K562 (cell line): ENCODE results near the gene CPSF4. TPM values are rescaled to one million over a fixed set of nuclear protein-coding genes. Genes with fewer than 3 reads are reported as not detected.

Experiments
- ATAC-seq: fragments of 200-7000 bp; cut with Tn5 transposase; 3 replicates; pipeline ENCODE4 v1.9.1; 2020; ENCODE audit warnings: moderate library complexity
- BruUV-seq: library from RNA; stranded (reverse); fragments of 400-500 nt; replicated peaks from 2 replicates; lab custom pipeline; 2021; lab: Mats Ljungman, UMichigan
- CTCF ChIA-PET: fragments of 300-600 bp; formaldehyde crosslinking; extraction: SDS; loops from one replicate; lab custom pipeline; 2021; ENCODE audit warnings: low intra/inter-chr PET ratio; lab: Yijun Ruan, JAX
- POLR2A ChIA-PET: fragments of 300-600, 350-650 bp; sonication (Branson Sonifier 250); formaldehyde crosslinking; extraction: SDS; loops from one replicate; lab custom pipeline; 2021; ENCODE audit warnings: antibody characterized with exemption, inconsistent platforms; lab: Yijun Ruan, JAX
- DNase-seq, 4 experiments: peaks; one replicate each; pipeline versions ENCODE4 v3.0.0 to v3.0.0-alpha.2; 2011 to 2018; ENCODE audit warnings: low spot score in 3 of 4, mixed read lengths in 3 of 4; ENCODE audit errors: extremely low read depth in 1 of 4
- FAIRE-seq: peaks from 2 replicates; lab custom pipeline; 2011; peaks lifted over from hg19 to GRCh38; lab: Jason Lieb, UNC
- H2AFZ ChIP-seq: 2 replicates; pipeline ENCODE4 v1.6.0; 2011; ENCODE audit warnings: low read depth, low read length, control low read depth, inconsistent platforms
- H3K27ac ChIP-seq: fragments of 200-600 bp; 3 replicates; pipeline ENCODE4 v1.8.0; 2011; ENCODE audit warnings: low read depth, mild to moderate bottlenecking, control low read depth, inconsistent platforms, low read length, moderate library complexity, mixed read lengths; ENCODE audit errors: extremely low read depth
- H3K27me3 ChIP-seq, 2 experiments: fragments of 300-600 bp in 1 of 2; 2 replicates in 1 of 2; 3 replicates in 1 of 2; pipeline versions ENCODE4 v1.6.0 to v1.8.0; 2011; ENCODE audit warnings: inconsistent platforms in 2 of 2, low read length in 2 of 2, mild to moderate bottlenecking in 1 of 2, mixed read lengths in 1 of 2, moderate library complexity in 1 of 2; ENCODE audit not compliant: control insufficient read depth in 2 of 2, insufficient read depth in 2 of 2
- H3K36me3 ChIP-seq: fragments of 300-600 bp; 3 replicates; pipeline ENCODE4 v1.8.0; 2011; ENCODE audit warnings: mild to moderate bottlenecking, low read length, inconsistent platforms; ENCODE audit not compliant: control insufficient read depth, insufficient read depth
- H3K4me1 ChIP-seq, 2 experiments: fragments of 200-600 bp in 1 of 2; replicated peaks in 1 of 2; 2 replicates in 1 of 2; 3 replicates in 1 of 2; pipeline versions ENCODE4 v1.5.1 to v1.8.0; 2011; ENCODE audit warnings: inconsistent platforms in 2 of 2, low read length in 2 of 2, mild to moderate bottlenecking in 1 of 2, mixed read lengths in 1 of 2, moderate library complexity in 1 of 2; ENCODE audit not compliant: control insufficient read depth in 2 of 2, insufficient read depth in 2 of 2
- H3K4me2 ChIP-seq: 2 replicates; pipeline ENCODE4 v1.6.1; 2011; ENCODE audit warnings: low read length, control low read depth, inconsistent platforms, mixed read lengths; ENCODE audit not compliant: insufficient read depth
- H3K4me3 ChIP-seq: fragments of 200-600 bp; sonication (generic), shearing (Covaris generic); 2 replicates; pipeline ENCODE4 v1.5.1; 2016; ENCODE audit warnings: control low read depth, inconsistent platforms
- H3K79me2 ChIP-seq: fragments of 200-600 bp; 3 replicates; pipeline ENCODE4 v1.8.0; 2011; ENCODE audit warnings: low read length, inconsistent platforms; ENCODE audit not compliant: control insufficient read depth, insufficient read depth
- H3K9ac ChIP-seq, 2 experiments: 2 replicates each; pipeline versions ENCODE4 v1.6.0 to v1.6.1; 2011; ENCODE audit warnings: low read depth in 2 of 2, low read length in 2 of 2, control low read depth in 1 of 2, inconsistent platforms in 1 of 2, mild to moderate bottlenecking in 1 of 2, mixed read lengths in 1 of 2; ENCODE audit not compliant: insufficient read depth in 1 of 2
- H3K9me1 ChIP-seq: one replicate; pipeline ENCODE4 v1.6.0; 2011; ENCODE audit warnings: inconsistent platforms, mild to moderate bottlenecking, low read length, moderate library complexity; ENCODE audit not compliant: control insufficient read depth, insufficient read depth
- H3K9me3 ChIP-seq: replicated peaks from 2 replicates; pipeline ENCODE4 v1.5.1; 2011; ENCODE audit warnings: low read depth, low read length, inconsistent platforms; ENCODE audit not compliant: control insufficient read depth, insufficient read depth
- H4K20me1 ChIP-seq: replicated peaks from 2 replicates; pipeline ENCODE4 v1.6.1; 2011; ENCODE audit warnings: low read length, inconsistent platforms, mixed read lengths; ENCODE audit not compliant: control insufficient read depth, insufficient read depth
- ATF4 ChIP-seq: fragments of 450-650 bp; formaldehyde crosslinking; IDR thresholded peaks from 2 replicates; pipeline ENCODE4 v1.4.0; 2022; ENCODE audit warnings: mild to moderate bottlenecking, moderate library complexity
- CEBPZ ChIP-seq: fragments of 150-350 bp; IDR thresholded peaks from 2 replicates; pipeline ENCODE4 v1.6.1; 2014; ENCODE audit warnings: low read depth, mild to moderate bottlenecking, low read length, borderline replicate concordance
- GATA2 ChIP-seq: sonication (generic); formaldehyde crosslinking; IDR thresholded peaks from 2 replicates; pipeline ENCODE4 v1.4.0; 2020; ENCODE audit warnings: mild to moderate bottlenecking, missing genetic modification reagents
- HDGF ChIP-seq: fragments of 450-650 bp; IDR thresholded peaks from 2 replicates; pipeline ENCODE4 v1.6.1; 2016
- NFYB ChIP-seq: IDR thresholded peaks from 2 replicates; pipeline ENCODE4 v1.6.1; 2011; ENCODE audit warnings: mild to moderate bottlenecking, moderate library complexity; ENCODE audit not compliant: insufficient read length; ENCODE audit errors: extremely low read depth
- NR4A1 ChIP-seq, 2 experiments: fragments of 250-450 bp in 1 of 2; fragments of 450-650 bp in 1 of 2; sonication (Bioruptor Pico) in 1 of 2; IDR thresholded peaks; 2 replicates each; pipeline versions ENCODE4 v1.4.0 to v1.6.1; 2016 to 2020; ENCODE audit warnings: mild to moderate bottlenecking in 2 of 2, missing compliant biosample characterization in 1 of 2, missing genetic modification characterization in 1 of 2, moderate library complexity in 1 of 2
- RAD21 ChIP-seq, 2 experiments: fragments of 250-450 bp in 1 of 2; fragments of 450-650 bp in 1 of 2; sonication (Bioruptor Pico) in 1 of 2; formaldehyde crosslinking in 1 of 2; IDR thresholded peaks in 1 of 2; conservative IDR thresholded peaks in 1 of 2; 2 replicates each; pipeline versions ENCODE4 v1.4.0 to v1.8.0; 2020 to 2022; ENCODE audit warnings: mild to moderate bottlenecking in 2 of 2, moderate library complexity in 1 of 2
- SFPQ ChIP-seq: fragments of 200-400 bp; formaldehyde crosslinking; IDR thresholded peaks from 2 replicates; pipeline ENCODE4 v1.6.1; 2017; ENCODE audit warnings: mild to moderate bottlenecking, low read depth, low read length, moderate library complexity
- TRIM24 ChIP-seq, 2 experiments: fragments of 450-650 bp; IDR thresholded peaks; 2 replicates each; pipeline ENCODE4 v1.6.1; 2016
- U2AF1 ChIP-seq: fragments of 200-400 bp; formaldehyde crosslinking; optimal IDR thresholded peaks from 2 replicates; pipeline ENCODE3; 2017; ENCODE audit warnings: mild to moderate bottlenecking, low read depth, low read length, moderate library complexity
- XRCC5 ChIP-seq: fragments of 200-400 bp; formaldehyde crosslinking; IDR thresholded peaks from 2 replicates; pipeline ENCODE4 v1.6.1; 2017; ENCODE audit warnings: low read depth, mild to moderate bottlenecking, low read length
- ZNF121 ChIP-seq: sonication (generic); formaldehyde crosslinking; conservative IDR thresholded peaks from 2 replicates; pipeline ENCODE4 v1.8.0; 2022; ENCODE audit warnings: missing genetic modification reagents
- ZNF778 ChIP-seq: fragments of 450-650 bp; formaldehyde crosslinking; IDR thresholded peaks from 2 replicates; pipeline ENCODE4 v1.4.0; 2020; ENCODE audit warnings: mild to moderate bottlenecking, moderate library complexity
- WGBS: fragments of 100-300 bp; shearing (Covaris generic); methylation state at CpG from one replicate; pipeline ENCODE4 v1.1.6; 2016; ENCODE audit warnings: low coverage, mixed read lengths; ENCODE audit not compliant: insufficient coverage; ENCODE audit errors: missing lambda C conversion rate; 5-methylcytosine and 5-hydroxymethylcytosine counted together
- in situ Hi-C: fragments of 300-500 bp; cut with MboI; formaldehyde crosslinking; loops from 4 replicates; pipeline ENCODE4 v1.15.0; 2018; ENCODE audit warnings: inconsistent platforms, mixed read lengths
- intact Hi-C: fragments of 100-400 bp; cut with micrococcal nuclease; formaldehyde crosslinking; loops from 2 replicates; pipeline ENCODE4 v1.14.2; 2022
- polyA plus RNA-seq, 8 experiments: library from polyadenylated mRNA; depleted of rRNA in 4 of 8; stranded (reverse) in 5 of 8; unstranded in 3 of 8; fragments of >200 nt; fragmentation: Nextera tagmentation in 2 of 8; fragmentation: Illumina TruSeq in 1 of 8; extraction: Ambion mirVana in 2 of 8; extraction: Trizol in 1 of 8; gene quantifications; 2 replicates each; pipeline versions ENCODE4 v1.2.1 to v1.2.3, GENCODE V29; 2011 to 2014; ENCODE audit warnings: inconsistent platforms in 1 of 8, missing spikeins in 1 of 8
- total RNA-seq, 7 experiments: library from RNA; depleted of rRNA in 6 of 7; stranded (reverse); fragments of >200 nt in 6 of 7; fragmentation: Illumina TruSeq in 2 of 7; extraction: Trizol in 2 of 7; gene quantifications; 2 replicates each; pipeline versions ENCODE4 v1.2.1 to v1.2.3, GENCODE V29; 2011 to 2021; ENCODE audit warnings: low replicate concordance in 1 of 7

CPSF4 gene
- total and polyA plus RNA-seq, 9 of the 15 experiments (the other 6 are each of a cell fraction or from before 2014, with no cell fraction given) = 16.9 to 118 (median 71.7) TPM

GRCh38 chr7:99433158-99433557 is 5.6 kb upstream of the CPSF4 start:
- TF ChIP-seq ZNF778 (CRISPR knock-in tag) (no peak), GATA2 (no peak), RAD21 (CRISPR knock-in tag; conservative IDR thresholded peaks at IDR 0.05 in 1 of 2, IDR thresholded peaks at IDR 0.05 in 1 of 2) (no peak), U2AF1 (no peak), HDGF (no peak), CEBPZ (no peak), ATF4 (CRISPR knock-in tag) (no peak), ZNF121 (CRISPR knock-in tag) (no peak), NFYB (no peak), SFPQ (no peak), XRCC5 (no peak), NR4A1 (CRISPR knock-in tag; IDR thresholded peaks at IDR 0.05) (no peak), NR4A1 (tag; IDR thresholded peaks at IDR 0.05) (no peak), TRIM24 (IDR thresholded peaks at IDR 0.05) (no peak)
- TF ChIP-seq, all 486 proteins: peak for 0
- ChIA-PET POLR2A (interaction anchor here (0.6 to 1.0 kb wide), 4 partner anchors 8 to 73 kb away, joined by 3 read pairs; partner anchors contain the start of gene ZNF394), CTCF (no interaction called here)
- Histone ChIP-seq H3K4me3 (no peak overlapping the region), H3K9me3 (no peaks in the 10 kb centered on the region), H3K36me3 (peaks cover 71% of the 10 kb centered on the region; the same call in 2 of the 3 replicates), H3K4me2 (no peak overlapping the region), H3K27me3 (no peaks in the 10 kb centered on the region), H3K9me1 (no peaks in the 10 kb centered on the region), H2AFZ (no peak overlapping the region), H3K27ac (no peak overlapping the region), H3K79me2 (peaks cover 17% of the 10 kb centered on the region), H3K9ac (peak overlapping the region in 1 of 2 experiments; percentile 65; a peak in 1 of 4 replicates), H4K20me1 (no peaks in the 10 kb centered on the region), H3K4me1 (peaks cover 6 to 21% of the 10 kb centered on the region in 2 experiments; a peak in 3 of 5 replicates)
- BruUV-seq = no TSS peak
- ATAC-seq (no peak), DNase-seq (no peak), FAIRE-seq (no peak)
- in situ Hi-C loops = no loop called here
- WGBS = 88% methylated on average over 9 of the region's 9 CpGs
- intact Hi-C loops = no loop called here
